ENCODE data around the gene ARF1.

ARF1 gene

DNA sequence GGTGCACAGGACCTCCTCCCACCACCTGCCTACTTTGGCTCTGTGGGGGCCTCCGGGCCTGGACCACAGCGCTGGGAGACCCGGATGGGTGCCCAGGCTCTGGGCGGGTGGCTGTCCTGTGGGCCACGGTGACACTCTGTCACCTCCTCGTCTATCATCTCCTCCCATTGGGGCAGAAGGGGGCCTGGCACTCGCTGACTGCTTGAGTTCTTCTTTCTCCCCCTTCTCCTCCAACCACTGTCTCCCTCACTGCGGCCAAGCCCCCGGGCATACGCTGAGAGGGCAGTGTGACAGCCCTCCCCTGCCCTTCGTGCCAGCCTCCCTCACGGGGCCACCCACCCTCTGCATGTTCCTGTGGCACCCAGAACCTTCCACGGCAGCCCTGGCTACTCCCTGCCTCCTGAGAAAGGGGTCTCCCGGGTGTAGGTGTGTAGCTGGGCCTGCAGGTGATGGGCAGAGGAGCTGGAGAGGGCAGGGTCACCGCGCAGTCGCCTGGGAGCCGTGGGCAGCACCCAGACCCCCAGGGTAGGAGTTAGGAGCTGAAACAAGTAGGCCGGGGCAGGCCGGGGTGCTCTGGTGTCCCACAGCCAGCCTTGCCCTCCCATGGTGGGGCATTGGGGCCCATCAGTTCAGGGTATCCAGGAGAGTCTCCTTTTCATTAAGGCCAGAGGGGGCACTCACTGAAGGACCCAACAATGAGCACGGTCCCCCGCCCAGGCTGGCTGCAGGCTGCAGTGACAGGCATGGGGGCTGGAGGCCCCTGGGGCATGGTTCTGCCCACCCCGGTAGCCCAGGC lies 9.2 kb upstream of the ARF1 start:
- Mint-ChIP-seq H3K36me3 (ENCODE audit: low read depth) (no peaks in the 10 kb centered on the region), H3K4me3 (no peak overlapping the region), H3K4me1 (ENCODE audit: low read depth) (no peaks in the 10 kb centered on the region), H3K27me3 (ENCODE audit: low read depth) (no peaks in the 10 kb centered on the region), H3K9me3 (no peaks in the 10 kb centered on the region), H3K27ac (no peak overlapping the region)

DNA sequence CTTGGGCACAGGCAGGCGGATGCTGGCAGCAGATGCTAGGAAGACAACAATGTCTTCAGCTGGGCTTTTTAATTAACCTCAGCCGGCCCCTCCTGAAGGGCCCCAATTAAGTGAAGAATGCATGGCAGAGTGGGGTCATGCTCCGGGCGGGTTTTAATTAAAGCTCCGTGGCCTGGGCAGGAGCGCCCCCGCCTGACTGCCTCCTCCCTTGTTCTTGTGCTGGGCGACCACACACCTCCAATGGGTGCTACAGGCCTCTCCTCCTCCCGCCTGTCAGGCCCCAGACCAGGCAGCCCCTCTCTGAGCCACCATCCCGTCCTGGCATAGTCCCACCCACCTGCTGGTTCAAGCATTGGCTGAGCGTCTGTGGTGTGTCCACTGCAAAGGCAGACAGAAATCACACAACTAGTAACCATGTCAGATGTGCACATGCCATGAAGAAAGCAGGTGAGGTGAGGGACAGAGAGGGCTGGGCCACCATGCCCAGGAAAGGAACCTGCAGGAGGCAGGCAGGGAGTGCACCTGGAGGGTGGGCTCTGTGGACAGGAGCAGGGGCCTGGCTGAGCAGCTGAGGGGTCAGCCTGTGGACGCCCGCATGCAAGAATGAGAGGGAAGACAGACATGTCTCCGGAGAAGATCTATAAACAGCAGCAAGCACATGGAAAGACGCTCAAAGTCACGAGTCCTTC lies 8.5 kb upstream of the ARF1 start:
- Mint-ChIP-seq H3K4me3 (no peak overlapping the region), H3K4me1 (ENCODE audit: low read depth) (no peaks in the 10 kb centered on the region), H3K36me3 (ENCODE audit: low read depth) (no peaks in the 10 kb centered on the region), H3K9me3 (no peaks in the 10 kb centered on the region), H3K27me3 (ENCODE audit: low read depth) (no peaks in the 10 kb centered on the region), H3K27ac (no peak overlapping the region)

DNA sequence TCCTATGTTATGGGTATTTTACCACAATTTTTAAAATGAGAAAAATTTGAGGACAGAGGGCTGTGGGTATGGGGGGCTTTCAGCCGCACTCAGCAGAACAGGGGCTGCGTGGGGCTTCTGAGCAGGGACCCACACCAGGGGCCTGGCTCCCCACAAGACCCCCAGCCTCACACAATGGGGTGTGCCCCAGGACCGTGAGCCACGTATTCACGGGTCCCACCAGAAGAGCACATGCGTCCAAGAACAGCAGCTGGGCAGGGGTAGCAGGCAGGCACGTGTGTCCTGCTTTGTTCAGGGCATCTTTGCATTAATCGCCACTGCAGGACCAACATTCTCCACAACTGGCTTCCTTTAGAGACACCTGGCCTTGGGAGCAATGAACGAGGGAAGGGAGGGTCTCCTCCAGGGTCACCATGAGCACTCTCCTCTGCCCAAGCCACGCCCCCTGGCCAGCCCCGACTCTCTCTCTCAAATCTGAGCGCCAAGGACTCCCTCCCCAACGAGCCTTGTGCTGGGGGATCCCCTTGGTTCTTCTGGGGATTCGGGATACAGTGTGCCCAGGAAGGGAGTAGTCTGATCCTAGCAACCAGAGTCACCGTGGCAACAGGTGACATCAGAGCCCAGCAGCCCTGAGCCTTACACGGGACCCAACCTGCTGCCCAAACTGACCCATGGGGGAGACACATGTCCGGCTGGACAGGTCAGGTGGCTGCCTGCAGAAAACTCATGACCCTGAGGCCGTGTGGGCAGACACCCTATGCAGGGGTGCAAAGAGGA lies 7.4 kb upstream of the ARF1 start:
- peaks cover under 1% of the 10 kb centered on the region for H3K4me1 Mint-ChIP-seq (ENCODE audit: low read depth)
- H3K4me3 Mint-ChIP-seq: no peak overlapping the region
- no peaks in the 10 kb centered on the region for H3K27me3 Mint-ChIP-seq (ENCODE audit: low read depth)
- no peak overlapping the region for H3K27ac Mint-ChIP-seq
- H3K9me3 Mint-ChIP-seq: no peaks in the 10 kb centered on the region
- no peaks in the 10 kb centered on the region for H3K36me3 Mint-ChIP-seq (ENCODE audit: low read depth)

- no peak overlapping the region for H3K4me3 Mint-ChIP-seq
- H3K27ac Mint-ChIP-seq: no peak overlapping the region
- H3K4me1 Mint-ChIP-seq (ENCODE audit: low read depth): peaks cover 4% of the 10 kb centered on the region
- H3K27me3 Mint-ChIP-seq (ENCODE audit: low read depth): no peaks in the 10 kb centered on the region
- H3K9me3 Mint-ChIP-seq: no peaks in the 10 kb centered on the region
- no peaks in the 10 kb centered on the region for H3K36me3 Mint-ChIP-seq (ENCODE audit: low read depth)
Observed at GRCh38 chr1:228075801-228076271, 6.7 kb upstream of the ARF1 start.

- H3K4me1 Mint-ChIP-seq (ENCODE audit: low read depth): peaks cover 8% of the 10 kb centered on the region
Observed at GRCh38 chr1:228076796-228077430, 5.6 kb upstream of the ARF1 start.

DNA sequence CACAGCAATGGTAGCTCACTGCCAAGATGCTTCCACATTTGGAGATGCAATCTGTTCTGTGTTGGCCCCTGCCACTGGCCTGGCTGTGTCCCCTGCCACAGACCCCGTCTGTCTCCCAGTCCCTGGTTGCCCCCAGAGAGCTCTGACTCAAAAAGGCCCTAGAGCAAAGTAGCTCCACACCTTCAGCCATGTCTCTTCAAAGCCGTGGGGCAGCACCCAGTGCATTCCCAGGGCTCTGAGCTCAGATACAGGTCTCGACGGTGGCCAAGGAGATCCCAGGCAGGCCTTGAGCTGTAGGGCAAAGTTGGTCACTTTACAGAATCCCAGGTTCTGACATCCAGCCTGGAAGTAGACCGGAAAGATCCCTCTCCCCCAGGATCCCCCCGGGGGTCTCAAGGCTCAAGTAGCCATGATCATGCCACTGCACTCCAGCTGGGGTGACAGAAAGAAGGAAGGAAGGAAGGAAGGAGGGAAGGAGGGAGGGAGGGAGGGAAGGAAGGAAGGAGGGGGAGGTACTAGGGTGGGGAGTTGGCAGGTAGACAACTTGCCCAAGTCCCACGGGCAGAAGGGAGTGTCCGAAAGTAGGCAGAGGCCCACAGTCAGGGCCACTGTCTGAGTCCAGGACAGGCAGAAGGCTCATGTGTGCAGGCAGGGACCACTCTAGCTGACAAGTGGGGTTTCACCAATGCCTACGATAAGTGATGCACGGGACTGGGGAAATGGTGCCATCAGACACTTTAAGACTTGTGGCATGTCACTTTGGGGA lies 4.8 kb upstream of the ARF1 start:
- no peak overlapping the region for H3K4me3 Mint-ChIP-seq
- no peaks in the 10 kb centered on the region for H3K9me3 Mint-ChIP-seq
- no peaks in the 10 kb centered on the region for H3K36me3 Mint-ChIP-seq (ENCODE audit: low read depth)
- peaks cover 8% of the 10 kb centered on the region for H3K4me1 Mint-ChIP-seq (ENCODE audit: low read depth)
- no peaks in the 10 kb centered on the region for H3K27me3 Mint-ChIP-seq (ENCODE audit: low read depth)
- H3K27ac Mint-ChIP-seq: no peak overlapping the region

More at GRCh38 chr1:228076796-228077430, 5.6 kb upstream of the ARF1 start:
- Mint-ChIP-seq H3K36me3 (ENCODE audit: low read depth) (no peaks in the 10 kb centered on the region), H3K9me3 (no peaks in the 10 kb centered on the region), H3K27ac (no peak overlapping the region), H3K27me3 (ENCODE audit: low read depth) (no peaks in the 10 kb centered on the region), H3K4me3 (no peak overlapping the region)

- H3K27ac Mint-ChIP-seq: no peak overlapping the region
- no peaks in the 10 kb centered on the region for H3K27me3 Mint-ChIP-seq (ENCODE audit: low read depth)
- H3K4me3 Mint-ChIP-seq: no peak overlapping the region
Observed at GRCh38 chr1:228079013-228079412, 3.5 kb upstream of the ARF1 start.

GRCh38 chr1:228079601-228080263 lies 2.8 kb upstream of the ARF1 start:
- H3K9me3 Mint-ChIP-seq: no peaks in the 10 kb centered on the region
- H3K27ac Mint-ChIP-seq: no peak overlapping the region
- peaks cover 15% of the 10 kb centered on the region for H3K36me3 Mint-ChIP-seq (ENCODE audit: low read depth)
- H3K4me1 Mint-ChIP-seq (ENCODE audit: low read depth): peaks cover 22% of the 10 kb centered on the region
- H3K4me3 Mint-ChIP-seq: no peak overlapping the region
- no peaks in the 10 kb centered on the region for H3K27me3 Mint-ChIP-seq (ENCODE audit: low read depth)

More at GRCh38 chr1:228079013-228079412, 3.5 kb upstream of the ARF1 start:
- H3K9me3 Mint-ChIP-seq: no peaks in the 10 kb centered on the region
- peaks cover 9% of the 10 kb centered on the region for H3K36me3 Mint-ChIP-seq (ENCODE audit: low read depth)
- peaks cover 14% of the 10 kb centered on the region for H3K4me1 Mint-ChIP-seq (ENCODE audit: low read depth)

GRCh38 chr1:228081144-228081543 lies 1.4 kb upstream of the ARF1 start:
- peak overlapping the region; percentile 70 for H3K27ac Mint-ChIP-seq
- H3K4me1 Mint-ChIP-seq (ENCODE audit: low read depth): peaks cover 34% of the 10 kb centered on the region
- H3K36me3 Mint-ChIP-seq (ENCODE audit: low read depth): peaks cover 22% of the 10 kb centered on the region
- peak overlapping the region; percentile 88 for H3K4me3 Mint-ChIP-seq
- no peaks in the 10 kb centered on the region for H3K9me3 Mint-ChIP-seq
- H3K27me3 Mint-ChIP-seq (ENCODE audit: low read depth): no peaks in the 10 kb centered on the region

- H3K4me1 Mint-ChIP-seq (ENCODE audit: low read depth): peaks cover 37% of the 10 kb centered on the region
- H3K27ac Mint-ChIP-seq: peak overlapping the region; percentile 49
- no peaks in the 10 kb centered on the region for H3K9me3 Mint-ChIP-seq
- H3K4me3 Mint-ChIP-seq: peak overlapping the region; percentile 88
- H3K27me3 Mint-ChIP-seq (ENCODE audit: low read depth): no peaks in the 10 kb centered on the region
- peaks cover 22% of the 10 kb centered on the region for H3K36me3 Mint-ChIP-seq (ENCODE audit: low read depth)
Observed at GRCh38 chr1:228081578-228082213, 812 bp upstream of the ARF1 start.

DNA sequence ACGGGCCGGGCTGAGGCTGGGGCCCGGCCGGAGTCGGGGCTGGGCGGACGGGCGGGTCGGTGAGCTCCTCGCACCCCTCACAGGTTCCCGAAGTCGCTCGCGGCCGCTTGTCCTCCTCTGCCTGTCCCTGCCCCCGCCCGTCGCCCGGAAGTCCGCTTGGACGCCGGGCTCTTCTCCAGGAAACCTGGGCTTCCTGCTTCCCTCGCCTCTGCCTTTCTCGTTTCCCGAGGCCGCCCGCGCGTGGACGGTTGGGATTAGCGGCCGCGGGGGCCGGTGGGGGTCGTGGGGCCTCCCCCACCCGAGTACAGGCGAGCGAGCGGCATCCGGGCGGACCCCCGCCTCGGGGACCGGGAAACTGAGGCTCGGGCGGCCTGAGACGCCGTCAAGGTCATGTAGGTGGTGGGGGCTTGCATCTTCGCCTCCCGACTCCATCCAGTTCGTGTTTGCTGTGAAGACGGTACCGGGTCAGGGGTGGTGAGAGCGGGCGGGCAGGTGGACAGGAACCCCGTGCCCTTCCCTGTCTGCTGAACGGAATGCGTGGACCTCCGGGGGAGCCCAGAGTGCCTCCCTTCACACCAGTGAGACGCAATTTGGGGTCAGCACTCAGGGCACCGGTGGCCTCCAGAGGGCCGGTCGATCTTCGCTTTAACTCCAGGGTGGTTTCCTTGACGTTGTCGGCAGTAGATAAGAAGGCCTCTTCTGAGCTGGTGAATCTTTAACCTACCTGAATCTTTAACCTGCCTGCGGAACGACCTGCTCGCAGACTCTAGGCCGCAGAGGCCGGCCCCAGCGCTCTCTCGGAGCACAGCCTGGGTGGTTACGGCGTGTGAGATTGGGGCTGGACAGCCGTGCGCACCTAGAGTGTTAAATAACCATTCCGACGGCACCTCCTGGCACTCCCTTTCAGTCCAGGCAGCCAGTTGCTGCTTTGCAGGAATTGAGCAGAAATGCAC lies 686 bp downstream of the ARF1 start:
- peak overlapping the region; percentile 94 for H3K4me3 Mint-ChIP-seq
- H3K9me3 Mint-ChIP-seq: no peaks in the 10 kb centered on the region
- no peaks in the 10 kb centered on the region for H3K27me3 Mint-ChIP-seq (ENCODE audit: low read depth)
- peaks cover 28% of the 10 kb centered on the region for H3K36me3 Mint-ChIP-seq (ENCODE audit: low read depth)
- peaks cover 50% of the 10 kb centered on the region for H3K4me1 Mint-ChIP-seq (ENCODE audit: low read depth)
- peak overlapping the region; percentile 92 for H3K27ac Mint-ChIP-seq

DNA sequence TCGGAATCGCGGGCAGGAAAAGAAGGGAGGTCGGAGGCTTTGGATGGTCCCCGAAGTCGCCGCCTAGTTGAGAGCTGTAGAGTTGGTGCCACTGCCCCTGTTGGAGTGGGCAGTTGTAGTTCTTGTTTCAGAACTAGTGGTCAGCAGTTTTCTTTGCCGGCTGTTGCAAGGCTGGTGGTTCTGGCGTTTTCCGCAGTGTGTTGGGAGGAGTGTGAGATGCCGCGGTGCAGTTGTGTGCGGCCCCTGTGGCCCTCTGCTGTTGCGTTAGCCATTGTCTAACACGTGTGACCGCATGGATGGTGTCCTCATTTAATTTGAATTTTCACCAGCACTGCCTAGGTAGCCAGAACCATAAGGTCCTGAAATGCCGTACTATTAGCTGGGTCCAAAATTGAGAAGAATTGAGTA lies 1.4 kb downstream of the ARF1 start:
- Mint-ChIP-seq H3K36me3 (ENCODE audit: low read depth) (peaks cover 34% of the 10 kb centered on the region), H3K4me1 (ENCODE audit: low read depth) (peaks cover 56% of the 10 kb centered on the region)

More for the DNA sequence above, 1.4 kb downstream of the ARF1 start:
- Mint-ChIP-seq H3K27me3 (ENCODE audit: low read depth) (no peaks in the 10 kb centered on the region), H3K9me3 (no peaks in the 10 kb centered on the region), H3K4me3 (peak overlapping the region; percentile 94), H3K27ac (peak overlapping the region; percentile 92)
